ENCODE results near the gene BBS10. TPM values are rescaled to one million over a fixed set of nuclear protein-coding genes. Genes with fewer than 3 reads are reported as not detected.

BBS10 gene
- total and polyA plus RNA-seq, 2 of the 8 experiments (the other 6 are each of a cell fraction or from before 2014, with no cell fraction given) = 4.4 to 9.2 TPM

DNA sequence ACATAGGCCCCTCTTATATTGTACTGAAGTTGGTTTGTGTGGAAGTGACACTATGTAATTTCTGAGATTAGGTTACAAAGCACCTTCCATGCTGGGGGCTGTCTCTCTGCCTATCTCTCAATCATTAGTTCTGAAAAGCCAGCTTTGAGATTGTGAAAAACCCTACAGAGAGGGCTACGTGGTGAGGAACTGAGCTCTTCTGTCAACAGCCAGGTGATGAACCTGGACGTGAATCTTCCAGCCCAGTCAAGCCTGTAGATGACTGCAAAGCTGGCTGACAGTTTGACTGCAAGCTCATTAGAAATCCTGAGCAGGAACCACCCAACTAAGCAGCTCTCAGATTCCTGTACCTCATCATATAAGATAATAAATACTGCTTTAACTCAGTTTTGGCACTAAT, 36.3 kb upstream of the BBS10 start:
- H4K20me1 ChIP-seq (replicated peaks in 1 of 2; ENCODE audit: control insufficient read depth in 1 of 2, insufficient read depth in 2 of 2, low read length in 2 of 2) = no peaks in the 10 kb centered on the region
- POLR2A ChIA-PET (ENCODE audit: partially characterized antibody) = no interaction called here
- H4K5ac ChIP-seq (ENCODE audit: insufficient read length, low read depth, low read length) = no peak overlapping the region
- H3K79me1 ChIP-seq (ENCODE audit: low read depth, low read length) = no peaks in the 10 kb centered on the region; the same call in 1 of the 2 replicates
- H4K8ac ChIP-seq (ENCODE audit: extremely low read depth, insufficient read depth, low read length) = no peak overlapping the region
- no peak overlapping the region for H3K14ac ChIP-seq (ENCODE audit: insufficient read length)
- peaks cover 0 to 3% (median 0%) of the 10 kb centered on the region in 4 experiments; a peak in 1 of 7 replicates for H3K4me1 ChIP-seq (replicated peaks in 1 of 4; ENCODE audit: control insufficient read depth in 3 of 4, insufficient read depth in 4 of 4, low read length in 3 of 4)
- no peak overlapping the region for H2BK120ac ChIP-seq (replicated peaks; ENCODE audit: low read depth, low read length)
- H3K56ac ChIP-seq (replicated peaks; ENCODE audit: insufficient read length, low read depth, low read length) = no peak overlapping the region
- no peaks in the 10 kb centered on the region for H3K27me3 ChIP-seq (replicated peaks in 1 of 4; ENCODE audit: control insufficient read depth in 3 of 4, extremely low read depth in 1 of 4, insufficient read depth in 3 of 4, low read length in 3 of 4)
- CTCF ChIA-PET (ENCODE audit: partially characterized antibody) = interaction anchor here (1.1 to 1.8 kb wide), 3 partner anchors 9 to 71 kb away, joined by 3 to 9 read pairs (median 8); no protein-coding TSS in a partner anchor
- H3K23ac ChIP-seq (ENCODE audit: insufficient read length) = no peak overlapping the region
- TF ChIP-seq RNF2 (IDR thresholded peaks at IDR 0.05; ENCODE audit: borderline replicate concordance, low read depth, low read length, missing control alignments, poor library complexity, severe bottlenecking) (no peak), SIX5 (IDR thresholded peaks at IDR 0.05; ENCODE audit: low read depth, low read length) (no peak)
- no peak overlapping the region for H2BK20ac ChIP-seq (ENCODE audit: low read length)
- H2AK5ac ChIP-seq (ENCODE audit: low read depth, low read length) = no peak overlapping the region
- H3K36me3 ChIP-seq (ENCODE audit: control insufficient read depth in 2 of 4, insufficient read depth in 4 of 4, low read length in 3 of 4) = peaks cover 0 to 14% (median 3%) of the 10 kb centered on the region in 4 experiments; a peak in 3 of 8 replicates
- H3K18ac ChIP-seq (ENCODE audit: extremely low read depth, low read length) = no peak overlapping the region
- H2BK5ac ChIP-seq (ENCODE audit: low read depth, low read length) = no peak overlapping the region
- no peaks in the 10 kb centered on the region for H3K9me3 ChIP-seq (ENCODE audit: insufficient read depth in 2 of 2, low read depth in 1 of 2, low read length in 1 of 2)
- no peak overlapping the region for H3K4me2 ChIP-seq (ENCODE audit: insufficient read depth in 1 of 2, low read depth in 2 of 2, low read length in 2 of 2)
- no peak overlapping the region for H2BK12ac ChIP-seq (ENCODE audit: low read depth, low read length)
- H2AFZ ChIP-seq (ENCODE audit: low read length) = no peak overlapping the region
- H3K4ac ChIP-seq (replicated peaks; ENCODE audit: insufficient read length, low read depth, low read length) = no peak overlapping the region
- H3K9ac ChIP-seq (replicated peaks in 1 of 4; ENCODE audit: extremely low read depth in 1 of 4, low read depth in 3 of 4, low read length in 3 of 4) = no peak overlapping the region
- DNase-seq (ENCODE audit: low read depth in 1 of 2, low spot score in 2 of 2) (no peak), FAIRE-seq (no peak)
- no peak overlapping the region for H3K27ac ChIP-seq (ENCODE audit: low read depth, low read length)
- no peak overlapping the region for H3K4me3 ChIP-seq (ENCODE audit: extremely low read depth in 1 of 4, insufficient read depth in 2 of 4, low read depth in 3 of 4, low read length in 4 of 4)
- 87% methylated on average over 2 of the region's 2 CpGs; no CpG with 5 or more reads in 1 of the 2 experiments for WGBS, 2 experiments (ENCODE audit: extremely low coverage in 1 of 2, insufficient coverage in 1 of 2, insufficient read length in 1 of 2, insufficient replicate concordance in 2 of 2, low coverage in 1 of 2, low lambda C conversion rate in 2 of 2, missing lambda C conversion rate in 1 of 2)
- no peaks in the 10 kb centered on the region for H3K79me2 ChIP-seq (ENCODE audit: control insufficient read depth in 1 of 2, insufficient read depth in 2 of 2, low read length in 2 of 2)
- no peak overlapping the region for H4K91ac ChIP-seq (replicated peaks; ENCODE audit: insufficient read length, low read length)
- no peaks in the 10 kb centered on the region for H3K23me2 ChIP-seq (ENCODE audit: low read depth, low read length)
- H2BK15ac ChIP-seq (ENCODE audit: low read length) = no peak overlapping the region

Data from H1 (cell line).